SK-N-MC (cell line): Measurements from ENCODE around the gene ARMC9.

Experiments used
- EZH2 ChIP-seq: fragments of 200-600 bp; sonication (generic); IDR thresholded peaks from one replicate; pipeline ENCODE4 v1.6.1; 2017; ENCODE audit warnings: antibody characterized with exemption
- FOXP2 ChIP-seq: optimal IDR thresholded peaks from 2 replicates; pipeline ENCODE3; 2011; ENCODE audit warnings: mild to moderate bottlenecking, moderate library complexity; ENCODE audit not compliant: insufficient read depth; ENCODE audit errors: extremely low read length, control extremely low read depth
- POLR2AphosphoS5 ChIP-seq: IDR thresholded peaks from 2 replicates; pipeline ENCODE4 v1.6.1; 2012; ENCODE audit warnings: mild to moderate bottlenecking, low read depth, low read length, borderline replicate concordance

GRCh38 chr2:231290321-231291015 lies 92.0 kb downstream of the ARMC9 start:
- no peak for TF ChIP-seq FOXP2
- no peak for TF ChIP-seq EZH2
- no peak for TF ChIP-seq POLR2AphosphoS5
